Chondrocyte (in vitro differentiated cells): ENCODE data around the gene NPC1L1. TPM values are rescaled to one million over a fixed set of nuclear protein-coding genes. Genes with fewer than 3 reads are reported as not detected.

Experiments used
- DNase-seq: peaks from one replicate; pipeline ENCODE4 v3.0.0; 2021; ENCODE audit warnings: mixed read lengths, low spot score
- H3K27ac Mint-ChIP-seq: one replicate; pipeline ENCODE4 v1.8.0; 2021; ENCODE audit warnings: mild to moderate bottlenecking, moderate library complexity, mixed read lengths; ENCODE audit not compliant: unreplicated experiment
- H3K27me3 Mint-ChIP-seq: 2 replicates; pipeline ENCODE4 v1.8.0; 2021; ENCODE audit warnings: low read depth, mixed read lengths
- H3K36me3 Mint-ChIP-seq: 2 replicates; pipeline ENCODE4 v1.8.0; 2021; ENCODE audit warnings: low read depth, mixed read lengths
- H3K4me1 Mint-ChIP-seq: 2 replicates; pipeline ENCODE4 v1.8.0; 2021; ENCODE audit warnings: low read depth, mild to moderate bottlenecking, mixed read lengths
- H3K4me3 Mint-ChIP-seq: one replicate; pipeline ENCODE4 v1.8.0; 2021; ENCODE audit warnings: mild to moderate bottlenecking, moderate library complexity, mixed read lengths; ENCODE audit not compliant: unreplicated experiment
- H3K9me3 Mint-ChIP-seq: 2 replicates; pipeline ENCODE4 v1.8.0; 2021; ENCODE audit warnings: low read depth, mixed read lengths
- CTCF ChIP-seq: fragments of 200-600 bp; sonication (generic); IDR thresholded peaks from 2 replicates; pipeline ENCODE4 v1.5.0; 2021; ENCODE audit warnings: antibody characterized with exemption, mild to moderate bottlenecking, moderate library complexity
- total RNA-seq: library from RNA; stranded (reverse); gene quantifications from 3 replicates; pipeline ENCODE4 v1.2.1, GENCODE V29; 2021

The NPC1L1 gene
- total RNA-seq, 1 donor from 2014 or later: not detected

- Mint-ChIP-seq H3K27ac (no peak overlapping the region), H3K27me3 (no peaks in the 10 kb centered on the region), H3K36me3 (peaks cover 13% of the 10 kb centered on the region), H3K4me1 (peaks cover 58% of the 10 kb centered on the region), H3K9me3 (no peaks in the 10 kb centered on the region), H3K4me3 (no peak overlapping the region)
- DNase-seq: no peak
- TF ChIP-seq CTCF: no peak
These were observed 70.4 kb downstream of the NPC1L1 start for GRCh38 chr7:44470628-44471245.

GRCh38 chr7:44470135-44470479, 71.0 kb downstream of the NPC1L1 start:
- H3K27me3 Mint-ChIP-seq: no peaks in the 10 kb centered on the region
- DNase-seq: no peak
- H3K4me1 Mint-ChIP-seq: peaks cover 65% of the 10 kb centered on the region
- no peak for TF ChIP-seq CTCF
- no peak overlapping the region for H3K4me3 Mint-ChIP-seq
- H3K36me3 Mint-ChIP-seq: peaks cover 11% of the 10 kb centered on the region
- H3K27ac Mint-ChIP-seq: peak overlapping the region; percentile 30
- H3K9me3 Mint-ChIP-seq: no peaks in the 10 kb centered on the region

- H3K27ac Mint-ChIP-seq: peak overlapping the region; percentile 1
- TF ChIP-seq CTCF: no peak
- no peak overlapping the region for H3K4me3 Mint-ChIP-seq
- H3K27me3 Mint-ChIP-seq: no peaks in the 10 kb centered on the region
- no peaks in the 10 kb centered on the region for H3K9me3 Mint-ChIP-seq
- DNase-seq: no peak
- peaks cover 70% of the 10 kb centered on the region for H3K4me1 Mint-ChIP-seq
- peaks cover 11% of the 10 kb centered on the region for H3K36me3 Mint-ChIP-seq
These were observed 71.5 kb downstream of the NPC1L1 start for GRCh38 chr7:44469461-44470134.

GRCh38 chr7:44467217-44467548, 73.9 kb downstream of the NPC1L1 start:
- H3K4me3 Mint-ChIP-seq: no peak overlapping the region
- no peaks in the 10 kb centered on the region for H3K9me3 Mint-ChIP-seq

More at GRCh38 chr7:44467217-44467548, 73.9 kb downstream of the NPC1L1 start:
- H3K27me3 Mint-ChIP-seq: no peaks in the 10 kb centered on the region
- TF ChIP-seq CTCF: no peak
- no peak overlapping the region for H3K27ac Mint-ChIP-seq
- peaks cover 54% of the 10 kb centered on the region for H3K4me1 Mint-ChIP-seq
- H3K36me3 Mint-ChIP-seq: peaks cover 10% of the 10 kb centered on the region
- no peak for DNase-seq
